SK-N-SH treated with all-trans-retinoic acid at 6 μM for 48 hours (cell line): ENCODE results near the gene LOXL3.

Experiments used
- ATAC-seq: fragments of 200-7000 bp; cut with Tn5 transposase; 3 replicates; pipeline ENCODE4 v1.9.1; 2020; ENCODE audit warnings: mild to moderate bottlenecking, moderate library complexity
- ARNTL ChIP-seq: fragments of 450-650 bp; formaldehyde crosslinking; IDR thresholded peaks from 2 replicates; pipeline ENCODE4 v1.5.0; 2020; ENCODE audit warnings: low read depth, mild to moderate bottlenecking, moderate library complexity, borderline replicate concordance
- BACH2 ChIP-seq: fragments of 250-450 bp; sonication (Bioruptor Pico); IDR thresholded peaks from 2 replicates; pipeline ENCODE4 v1.9.0; 2021; ENCODE audit warnings: mild to moderate bottlenecking, borderline replicate concordance
- CSDC2 ChIP-seq: fragments of 250-450 bp; sonication (Bioruptor Pico); IDR thresholded peaks from 2 replicates; pipeline ENCODE4 v1.5.0; 2020; ENCODE audit warnings: mild to moderate bottlenecking, moderate library complexity
- CSRNP3 ChIP-seq: fragments of 250-450 bp; sonication (Bioruptor Pico); IDR thresholded peaks from 2 replicates; pipeline ENCODE4 v1.5.1; 2021; ENCODE audit warnings: mild to moderate bottlenecking, moderate library complexity
- ESRRG ChIP-seq: fragments of 250-450 bp; sonication (Bioruptor Pico); IDR thresholded peaks from 2 replicates; pipeline ENCODE4 v1.6.1; 2021; ENCODE audit warnings: mild to moderate bottlenecking
- GLIS3 ChIP-seq: fragments of 250-450 bp; sonication (Bioruptor Pico); IDR thresholded peaks from 2 replicates; pipeline ENCODE4 v1.5.0; 2020; ENCODE audit warnings: mild to moderate bottlenecking, moderate library complexity
- ISL1 ChIP-seq: fragments of 250-450 bp; sonication (Bioruptor Pico); IDR thresholded peaks from 2 replicates; pipeline ENCODE4 v2.1.2; 2022; ENCODE audit warnings: mild to moderate bottlenecking, moderate library complexity
- OSR1 ChIP-seq: fragments of 250-450 bp; sonication (Bioruptor Pico); IDR thresholded peaks from 2 replicates; pipeline ENCODE4 v1.8.0; 2022; ENCODE audit warnings: moderate library complexity, mild to moderate bottlenecking, inconsistent platforms
- PATZ1 ChIP-seq: fragments of 250-450 bp; sonication (Bioruptor Pico); IDR thresholded peaks from 2 replicates; pipeline ENCODE4 v1.8.0; 2020; ENCODE audit warnings: mild to moderate bottlenecking, moderate library complexity, borderline replicate concordance
- POU6F1 ChIP-seq: fragments of 250-450 bp; sonication (Bioruptor Pico); IDR thresholded peaks from 2 replicates; pipeline ENCODE4 v1.8.0; 2021; ENCODE audit warnings: low read depth, mild to moderate bottlenecking, moderate library complexity, borderline replicate concordance
- PPARA ChIP-seq: fragments of 250-450 bp; sonication (Bioruptor Pico); IDR thresholded peaks from 2 replicates; pipeline ENCODE4 v1.5.0; 2020; ENCODE audit warnings: mild to moderate bottlenecking, borderline replicate concordance
- RARB ChIP-seq: fragments of 250-450 bp; sonication (Bioruptor Pico); IDR thresholded peaks from 2 replicates; pipeline ENCODE4 v1.8.0; 2021; ENCODE audit warnings: mild to moderate bottlenecking, moderate library complexity
- SNAI2 ChIP-seq: fragments of 250-450 bp; sonication (Bioruptor Pico); IDR thresholded peaks from 2 replicates; pipeline ENCODE4 v1.5.0; 2020; ENCODE audit warnings: mild to moderate bottlenecking, moderate library complexity
- TCF4 ChIP-seq: fragments of 250-450 bp; sonication (Bioruptor Pico); IDR thresholded peaks from 2 replicates; pipeline ENCODE4 v1.8.0; 2021; ENCODE audit warnings: mild to moderate bottlenecking, moderate library complexity, borderline replicate concordance
- TOX ChIP-seq: fragments of 250-450 bp; sonication (Bioruptor Pico); IDR thresholded peaks from 2 replicates; pipeline ENCODE4 v1.8.0; 2021; ENCODE audit warnings: mild to moderate bottlenecking, moderate library complexity, borderline replicate concordance
- TSHZ2 ChIP-seq: fragments of 250-450 bp; sonication (Bioruptor Pico); IDR thresholded peaks from 2 replicates; pipeline ENCODE4 v1.5.0; 2020; ENCODE audit warnings: mild to moderate bottlenecking, moderate library complexity
- ZFP3 ChIP-seq: fragments of 250-450 bp; sonication (Bioruptor Pico); IDR thresholded peaks from 2 replicates; pipeline ENCODE4 v1.5.0; 2020; ENCODE audit warnings: mild to moderate bottlenecking, moderate library complexity
- ZFP30 ChIP-seq: fragments of 450-650 bp; formaldehyde crosslinking; IDR thresholded peaks from 2 replicates; pipeline ENCODE4 v1.5.0; 2022; ENCODE audit warnings: mild to moderate bottlenecking, moderate library complexity
- ZNF565 ChIP-seq: fragments of 450-650 bp; formaldehyde crosslinking; conservative IDR thresholded peaks from 2 replicates; pipeline ENCODE4 v1.5.0; 2020; ENCODE audit warnings: low read depth, mild to moderate bottlenecking, moderate library complexity
- ZNF70 ChIP-seq: fragments of 450-650 bp; formaldehyde crosslinking; IDR thresholded peaks from 2 replicates; pipeline ENCODE4 v1.5.0; 2020; ENCODE audit warnings: mild to moderate bottlenecking, moderate library complexity
- ZNF8 ChIP-seq: fragments of 450-650 bp; formaldehyde crosslinking; IDR thresholded peaks from 2 replicates; pipeline ENCODE4 v1.5.0; 2020; ENCODE audit warnings: mild to moderate bottlenecking, moderate library complexity

Gene LOXL3

GRCh38 chr2:74538881-74539339 lies 14.8 kb downstream of the LOXL3 start:
- TF ChIP-seq ZNF565 (no peak), TCF4 (CRISPR knock-in tag) (no peak), ISL1 (CRISPR knock-in tag) (no peak), POU6F1 (CRISPR knock-in tag) (no peak), PATZ1 (no peak), TSHZ2 (CRISPR knock-in tag) (no peak), PPARA (CRISPR knock-in tag) (no peak), RARB (CRISPR knock-in tag) (no peak), ZNF70 (CRISPR knock-in tag) (no peak), TOX (no peak)
- ATAC-seq, result no peak

- no peak for TF ChIP-seq BACH2 (CRISPR knock-in tag)
- TF ChIP-seq SNAI2, result no peak
- no peak for TF ChIP-seq OSR1 (CRISPR knock-in tag)
- TF ChIP-seq GLIS3 (CRISPR knock-in tag), result no peak
- TF ChIP-seq ZNF8, result no peak
- no peak for TF ChIP-seq ISL1 (CRISPR knock-in tag)
- TF ChIP-seq CSDC2 (CRISPR knock-in tag), result no peak
- TF ChIP-seq TSHZ2 (CRISPR knock-in tag), result no peak
- TF ChIP-seq CSRNP3 (CRISPR knock-in tag), result no peak
- no peak for TF ChIP-seq ZFP3 (CRISPR knock-in tag)
- TF ChIP-seq RARB (CRISPR knock-in tag), result no peak
- no peak for TF ChIP-seq ZFP30 (CRISPR knock-in tag)
- TF ChIP-seq ESRRG (CRISPR knock-in tag), result no peak
- TF ChIP-seq ZNF565, result no peak
- no peak for TF ChIP-seq ARNTL
- no peak for TF ChIP-seq PPARA (CRISPR knock-in tag)
- ATAC-seq, result no peak
Observed at GRCh38 chr2:74537140-74537539, 16.6 kb downstream of the LOXL3 start.
